ENCODE data around the gene ACTN1.

DNA sequence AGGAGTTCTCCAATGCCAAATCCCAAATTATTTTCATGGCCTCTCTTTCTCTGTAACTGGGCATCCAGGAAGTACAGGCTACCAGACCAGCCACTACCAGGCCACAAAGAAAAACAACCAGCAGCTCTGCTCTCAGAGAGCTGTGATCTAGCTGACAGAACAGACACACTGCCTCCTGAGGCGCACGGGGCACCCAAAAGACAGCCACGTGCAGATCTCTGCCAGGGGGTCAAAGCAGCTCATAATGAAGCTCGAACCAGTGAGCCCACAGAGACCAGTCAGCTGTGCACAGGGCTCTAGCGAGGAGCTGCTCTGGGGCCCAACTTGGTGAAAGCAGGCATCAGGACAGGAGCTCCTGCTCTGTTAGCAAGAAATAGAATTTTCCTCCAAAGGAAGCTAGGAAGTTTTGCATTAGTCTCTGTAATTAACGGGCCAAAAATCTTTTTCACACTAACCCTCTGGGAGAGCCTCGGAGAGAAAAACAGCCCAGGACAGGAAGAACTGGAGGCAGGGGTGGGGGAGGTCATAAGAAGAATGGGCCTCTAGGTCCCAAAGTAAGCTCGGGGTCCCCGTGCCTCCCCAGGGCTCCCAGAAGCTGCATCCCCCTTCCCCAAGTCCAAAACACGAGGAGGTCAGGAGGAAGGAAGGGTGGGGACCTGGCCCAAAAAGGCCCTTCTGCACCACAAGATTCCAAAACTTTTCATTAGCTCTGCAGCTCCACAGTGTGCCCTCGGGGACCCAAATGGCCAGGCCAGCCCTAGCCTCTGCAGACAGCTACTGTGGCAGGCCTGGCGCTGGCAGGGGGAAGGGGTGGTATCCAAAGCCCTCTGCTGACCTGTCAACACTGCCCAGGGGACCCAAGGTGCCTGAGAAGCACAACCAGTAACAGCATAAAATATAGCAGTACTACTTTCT, 30.2 kb downstream of the ACTN1 start:
- TF ChIP-seq CTCF (IDR thresholded peaks at IDR 0.05), result no peak
- no peak for TF ChIP-seq POLR2A (IDR thresholded peaks at IDR 0.05)
